NT2/D1 (cell line): ENCODE results near the gene CEP295NL.
"Not testable (repeated sequence)": the region's sequence is repeated elsewhere in the genome, so short reads cannot be mapped to it uniquely, and the experiment has no call there.

Experiments
- SUZ12 ChIP-seq: IDR thresholded peaks from 2 replicates; pipeline ENCODE4 v1.6.1; 2011; ENCODE audit not compliant: insufficient read length, insufficient read depth; ENCODE audit errors: extremely low read depth
- YY1 ChIP-seq: IDR thresholded peaks from 2 replicates; pipeline ENCODE4 v1.6.1; 2011; ENCODE audit not compliant: insufficient read length, insufficient read depth
- ZNF274 ChIP-seq: IDR thresholded peaks from 2 replicates; pipeline ENCODE4 v1.6.1; 2011; ENCODE audit warnings: mild to moderate bottlenecking, low read depth, low read length

GRCh38 chr17:78902231-78902630 is 770 bp downstream of the CEP295NL start:
- not testable (repeated sequence) for TF ChIP-seq YY1, ZNF274, SUZ12
